HepG2 (cell line): ENCODE measurements around the gene MRPS25. TPM values are rescaled to one million over a fixed set of nuclear protein-coding genes. Genes with fewer than 3 reads are reported as not detected.

Experiments
- ATF4 ChIP-seq, 2 experiments: fragments of 450-650 bp in 1 of 2; sonication (generic) in 1 of 2; formaldehyde crosslinking; IDR thresholded peaks; 2 replicates each; pipeline versions ENCODE4 v1.5.0 to v1.8.0; 2020 to 2022; ENCODE audit warnings: mild to moderate bottlenecking in 1 of 2, missing genetic modification reagents in 1 of 2
- DNMT3B ChIP-seq: conservative IDR thresholded peaks from 2 replicates; pipeline ENCODE4 v1.6.1; 2016; ENCODE audit warnings: missing biosample characterization, control low read depth
- HDAC2 ChIP-seq: sonication (generic); formaldehyde crosslinking; IDR thresholded peaks from 2 replicates; pipeline ENCODE4 v1.4.0; 2020; ENCODE audit warnings: missing genetic modification reagents
- HES4 ChIP-seq: sonication (generic); formaldehyde crosslinking; IDR thresholded peaks from 2 replicates; pipeline ENCODE4 v1.9.0; 2021; ENCODE audit warnings: mild to moderate bottlenecking, missing genetic modification reagents, borderline replicate concordance
- MIXL1 ChIP-seq: IDR thresholded peaks from 2 replicates; pipeline ENCODE4 v1.6.1; 2016
- NRL ChIP-seq: sonication (generic); formaldehyde crosslinking; IDR thresholded peaks from 2 replicates; pipeline ENCODE4 v1.5.0; 2020; ENCODE audit warnings: missing genetic modification reagents, mild to moderate bottlenecking, moderate library complexity, borderline replicate concordance
- SKIL ChIP-seq: sonication (generic); formaldehyde crosslinking; IDR thresholded peaks from 2 replicates; pipeline ENCODE4 v1.8.0; 2022; ENCODE audit warnings: missing genetic modification reagents, mild to moderate bottlenecking, moderate library complexity, borderline replicate concordance
- SP5 ChIP-seq: IDR thresholded peaks from 2 replicates; pipeline ENCODE4 v1.6.1; 2016; ENCODE audit warnings: low read depth, borderline replicate concordance
- TEAD3 ChIP-seq: optimal IDR thresholded peaks from 2 replicates; pipeline ENCODE3; 2016; ENCODE audit warnings: borderline replicate concordance
- TFE3 ChIP-seq: IDR thresholded peaks from 2 replicates; pipeline ENCODE4 v1.6.1; 2016
- ZBTB42 ChIP-seq: sonication (generic); formaldehyde crosslinking; IDR thresholded peaks from 2 replicates; pipeline ENCODE4 v1.5.0; 2020; ENCODE audit warnings: mild to moderate bottlenecking, missing genetic modification reagents
- ZMYM2 ChIP-seq: sonication (generic); formaldehyde crosslinking; IDR thresholded peaks from 2 replicates; pipeline ENCODE4 v1.8.0; 2022; ENCODE audit warnings: mild to moderate bottlenecking, missing genetic modification reagents
- ZNF263 ChIP-seq: sonication (generic); formaldehyde crosslinking; IDR thresholded peaks from 2 replicates; pipeline ENCODE4 v1.4.0; 2020; ENCODE audit warnings: missing genetic modification reagents
- ZNF333 ChIP-seq: sonication (generic); formaldehyde crosslinking; IDR thresholded peaks from 2 replicates; pipeline ENCODE4 v1.4.0; 2020; ENCODE audit warnings: mild to moderate bottlenecking, missing genetic modification reagents, borderline replicate concordance
- ZNF512B ChIP-seq: sonication (generic); formaldehyde crosslinking; IDR thresholded peaks from 2 replicates; pipeline ENCODE4 v1.5.1; 2020; ENCODE audit warnings: missing genetic modification reagents, mild to moderate bottlenecking, borderline replicate concordance
- ZNF672 ChIP-seq: sonication (generic); formaldehyde crosslinking; IDR thresholded peaks from 2 replicates; pipeline ENCODE4 v1.8.1; 2022; ENCODE audit warnings: missing genetic modification reagents
- ZNF780A ChIP-seq: sonication (generic); formaldehyde crosslinking; IDR thresholded peaks from 2 replicates; pipeline ENCODE4 v1.8.0; 2022; ENCODE audit warnings: mild to moderate bottlenecking, missing genetic modification reagents, moderate library complexity
- polyA plus RNA-seq, 8 experiments: library from polyadenylated mRNA; depleted of rRNA in 3 of 8; stranded (reverse) in 7 of 8; unstranded in 1 of 8; fragments of >200 nt; fragmentation: Illumina TruSeq in 4 of 8; extraction: Trizol in 4 of 8; gene quantifications; 2 replicates each; pipeline versions ENCODE4 v1.2.1 to v1.2.3, GENCODE V29; 2011 to 2016; ENCODE audit warnings: low read depth in 4 of 8, missing spikeins in 1 of 8, mixed read lengths in 1 of 8; ENCODE audit not compliant: insufficient read depth in 1 of 8
- total RNA-seq, 5 experiments: library from RNA; depleted of rRNA; stranded (reverse); fragments of >200 nt; fragmentation: Illumina TruSeq; extraction: Trizol; gene quantifications; 2 replicates each; pipeline ENCODE4 v1.2.3, GENCODE V29; 2016; ENCODE audit warnings: low read depth in 1 of 5
- TF ChIP-seq, protein P1 (sequence below): IDR thresholded peaks from 2 replicates; pipeline ENCODE4 v1.6.1; 2018; ENCODE audit warnings: missing genetic modification reagents, mild to moderate bottlenecking, missing compliant biosample characterization

MRPS25 gene
- total and polyA plus RNA-seq, 2 of the 13 experiments (the other 11 are each of a cell fraction or from before 2014, with no cell fraction given) = 60.1 to 74.3 TPM

DNA sequence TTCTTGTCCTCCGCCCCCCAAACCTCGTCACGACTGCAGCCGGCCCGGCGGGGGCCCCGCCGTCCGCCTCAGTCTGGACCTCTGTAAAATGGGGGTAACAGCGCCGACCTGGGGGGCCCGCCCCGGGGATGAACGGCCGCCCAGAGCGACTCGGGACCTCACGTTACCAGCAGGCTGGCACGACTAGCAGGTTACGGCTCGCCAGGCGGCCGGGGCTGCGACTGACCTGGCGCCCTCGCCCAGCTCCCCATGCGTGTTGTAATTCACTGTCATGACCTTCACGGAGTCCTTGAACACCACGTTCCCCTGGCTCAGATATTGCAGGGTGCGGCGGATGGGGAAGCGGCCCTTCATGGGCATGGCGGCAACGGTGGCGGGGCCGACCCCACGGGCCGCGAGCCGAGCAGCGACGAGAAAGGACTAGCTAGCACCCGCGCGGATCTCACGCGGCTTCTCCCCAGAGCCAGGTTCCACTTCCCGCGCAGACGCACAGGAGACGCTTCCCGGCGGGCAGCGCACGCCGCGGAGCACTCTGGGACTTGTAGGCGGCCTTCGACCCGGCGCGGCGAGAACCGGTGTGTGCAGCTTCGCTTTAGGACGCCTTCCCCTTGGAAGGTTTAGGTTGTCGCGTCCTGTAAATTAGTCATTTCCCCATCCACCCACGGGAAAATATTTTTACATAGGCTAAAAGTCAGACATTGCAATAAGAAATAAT lies at the start of gene MRPS25 (continued):
- TF ChIP-seq TFE3 (CRISPR knock-in tag) = 0 out of 2 replicates have a peak, but pooled peaks have one; percentile 33
- TF ChIP-seq ZBTB42 = no peak
- peak; percentile 39 for TF ChIP-seq TEAD3
- TF ChIP-seq, protein P1, sequence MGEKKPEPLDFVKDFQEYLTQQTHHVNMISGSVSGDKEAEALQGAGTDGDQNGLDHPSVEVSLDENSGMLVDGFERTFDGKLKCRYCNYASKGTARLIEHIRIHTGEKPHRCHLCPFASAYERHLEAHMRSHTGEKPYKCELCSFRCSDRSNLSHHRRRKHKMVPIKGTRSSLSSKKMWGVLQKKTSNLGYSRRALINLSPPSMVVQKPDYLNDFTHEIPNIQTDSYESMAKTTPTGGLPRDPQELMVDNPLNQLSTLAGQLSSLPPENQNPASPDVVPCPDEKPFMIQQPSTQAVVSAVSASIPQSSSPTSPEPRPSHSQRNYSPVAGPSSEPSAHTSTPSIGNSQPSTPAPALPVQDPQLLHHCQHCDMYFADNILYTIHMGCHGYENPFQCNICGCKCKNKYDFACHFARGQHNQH (CRISPR knock-in tag) = peak; percentile 76
- TF ChIP-seq ZNF780A = no peak
- TF ChIP-seq SP5 (CRISPR knock-in tag) = peak; percentile 43; the same call in 1 of the 2 replicates
- no peak for TF ChIP-seq DNMT3B (CRISPR knock-in tag)
- TF ChIP-seq ATF4 (CRISPR knock-in tag; IDR thresholded peaks at IDR 0.05) = peak in 1 of 2 experiments; percentile 41; a peak in 1 of 4 replicates
- TF ChIP-seq ZNF333 (CRISPR knock-in tag) = peak; percentile 70; the same call in 1 of the 2 replicates
- no peak for TF ChIP-seq ZNF672 (CRISPR knock-in tag)
- TF ChIP-seq HES4 (CRISPR knock-in tag) = peak; percentile 81; the same call in 1 of the 2 replicates
- TF ChIP-seq MIXL1 (CRISPR knock-in tag) = 0 out of 2 replicates have a peak, but pooled peaks have one; percentile 63
- no peak for TF ChIP-seq ZNF263 (CRISPR knock-in tag)
- no peak for TF ChIP-seq ZMYM2
- TF ChIP-seq ZNF512B (CRISPR knock-in tag) = 0 out of 2 replicates have a peak, but pooled peaks have one; percentile 64
- no peak for TF ChIP-seq SKIL (CRISPR knock-in tag)
- TF ChIP-seq NRL (CRISPR knock-in tag) = peak; percentile 78; the same call in 1 of the 2 replicates
- TF ChIP-seq HDAC2 (CRISPR knock-in tag) = peak; percentile 81
